HCT116 (cell line): ENCODE measurements around the gene ACKR4. TPM values are rescaled to one million over a fixed set of nuclear protein-coding genes. Genes with fewer than 3 reads are reported as not detected.

ENCODE experiments used
- ATAC-seq: fragments of 200-7000 bp; cut with Tn5 transposase; 2 replicates; pipeline ENCODE4 v1.9.1; 2020; ENCODE audit warnings: mild to moderate bottlenecking, moderate library complexity
- BruUV-seq: library from RNA; stranded (reverse); fragments of 400-500 nt; replicated peaks from 2 replicates; lab custom pipeline; 2021; lab: Mats Ljungman, UMichigan
- CTCF ChIA-PET: fragments of 300-600 bp; sonication (Branson Sonifier 250); formaldehyde crosslinking; loops from one replicate; lab custom pipeline; 2021; ENCODE audit warnings: antibody characterized with exemption; lab: Charles Lee
- POLR2A ChIA-PET: fragments of 300-600, 350-600 bp; sonication (Branson Sonifier 250); formaldehyde crosslinking; loops from one replicate; lab custom pipeline; 2021; ENCODE audit warnings: antibody characterized with exemption; lab: Charles Lee
- RAD21 ChIA-PET, 2 experiments: fragments of 300-600 bp; sonication (Branson Sonifier 250); formaldehyde crosslinking; loops; one replicate each; lab custom pipeline; 2023; ENCODE audit warnings: low total read pairs in 2 of 2; ENCODE audit not compliant: uncharacterized antibody in 2 of 2, unreplicated experiment in 2 of 2, low non-redundant PET in 1 of 2; lab: Charles Lee
- DNase-seq: peaks from one replicate; pipeline ENCODE4 v3.0.0-alpha.2; 2010; ENCODE audit warnings: low read depth, low spot score
- H2AFZ ChIP-seq: fragments of 200-600 bp; shearing (Covaris generic), sonication (generic); 2 replicates; pipeline ENCODE4 v1.6.1; 2017; ENCODE audit warnings: low read depth, mixed run types, mixed read lengths, antibody characterized with exemption, low read length; ENCODE audit not compliant: poor library complexity, severe bottlenecking
- H3K27ac ChIP-seq: 2 replicates; pipeline ENCODE4 v1.5.1; 2012; ENCODE audit warnings: low read depth, low read length
- H3K27me3 ChIP-seq: fragments of 200-600 bp; sonication (generic); 2 replicates; pipeline ENCODE4 v1.6.1; 2016; ENCODE audit warnings: mixed run types, low read length, mixed read lengths; ENCODE audit not compliant: insufficient read depth
- H3K36me3 ChIP-seq, 2 experiments: fragments of 200-500 bp in 1 of 2; fragments of 200-600 bp in 1 of 2; sonication (Bioruptor generic) in 1 of 2; sonication (generic) in 1 of 2; 2 replicates each; pipeline versions ENCODE4 v1.5.1 to v1.6.1; 2014 to 2016; ENCODE audit warnings: low read length in 2 of 2, inconsistent platforms in 1 of 2, mixed read lengths in 1 of 2, mixed run types in 1 of 2; ENCODE audit not compliant: insufficient read depth in 2 of 2, control insufficient read depth in 1 of 2
- H3K4me1 ChIP-seq, 2 experiments: fragments of 200-600 bp in 1 of 2; sonication (generic) in 1 of 2; 2 replicates each; pipeline versions ENCODE4 v1.5.1 to v1.6.1; 2012 to 2017; ENCODE audit warnings: low read length in 2 of 2, inconsistent platforms in 1 of 2, mild to moderate bottlenecking in 1 of 2, mixed read lengths in 1 of 2, mixed run types in 1 of 2, moderate library complexity in 1 of 2; ENCODE audit not compliant: insufficient read depth in 2 of 2, control insufficient read depth in 1 of 2
- H3K4me2 ChIP-seq: fragments of 200-600 bp; sonication (generic); 2 replicates; pipeline ENCODE4 v1.6.1; 2017; ENCODE audit warnings: mixed run types, low read length, mixed read lengths
- H3K4me3 ChIP-seq, 2 experiments: fragments of 200-600 bp in 1 of 2; sonication (generic) in 1 of 2; replicated peaks in 1 of 2; 2 replicates each; pipeline ENCODE4 v1.5.1; 2011 to 2016; ENCODE audit warnings: low read length in 2 of 2, control low read depth in 1 of 2, low read depth in 1 of 2, mild to moderate bottlenecking in 1 of 2, mixed read lengths in 1 of 2, mixed run types in 1 of 2
- H3K79me2 ChIP-seq: fragments of 200-600 bp; sonication (generic); 2 replicates; pipeline ENCODE4 v1.6.1; 2017; ENCODE audit warnings: mild to moderate bottlenecking, mixed run types, low read length, moderate library complexity, mixed read lengths; ENCODE audit not compliant: insufficient read depth
- H3K9ac ChIP-seq: fragments of 200-600 bp; sonication (generic); 2 replicates; pipeline ENCODE4 v1.6.1; 2016; ENCODE audit warnings: low read length, mixed read lengths
- H3K9me2 ChIP-seq: fragments of 200-600 bp; sonication (generic), shearing (Covaris generic); 2 replicates; pipeline ENCODE4 v1.6.1; 2017; ENCODE audit warnings: mixed run types, mild to moderate bottlenecking, moderate library complexity; ENCODE audit not compliant: insufficient read depth
- H3K9me3 ChIP-seq, 2 experiments: fragments of 200-500 bp in 1 of 2; fragments of 200-600 bp in 1 of 2; sonication (Bioruptor generic) in 1 of 2; sonication (generic) in 1 of 2; 2 replicates each; pipeline ENCODE4 v1.6.1; 2014 to 2017; ENCODE audit warnings: low read length in 2 of 2, mixed read lengths in 2 of 2, inconsistent platforms in 1 of 2, low read depth in 1 of 2, mild to moderate bottlenecking in 1 of 2, mixed run types in 1 of 2, moderate library complexity in 1 of 2; ENCODE audit not compliant: control insufficient read depth in 1 of 2, insufficient read depth in 1 of 2
- H4K20me1 ChIP-seq: fragments of 200-600 bp; sonication (generic), shearing (Covaris generic); 2 replicates; pipeline ENCODE4 v1.6.1; 2017; ENCODE audit warnings: mixed run types, mild to moderate bottlenecking, moderate library complexity; ENCODE audit not compliant: insufficient read depth
- ATF3 ChIP-seq: IDR thresholded peaks from 2 replicates; pipeline ENCODE4 v1.6.1; 2012
- EGR1 ChIP-seq: IDR thresholded peaks from 2 replicates; pipeline ENCODE4 v1.6.1; 2012; ENCODE audit warnings: low read depth
- EZH2 ChIP-seq: fragments of 200-600 bp; sonication (generic); IDR thresholded peaks from 2 replicates; pipeline ENCODE4 v1.6.1; 2017; ENCODE audit warnings: antibody characterized with exemption, mixed run types
- JUND ChIP-seq: IDR thresholded peaks from 2 replicates; pipeline ENCODE4 v1.6.1; 2012
- MAX ChIP-seq: IDR thresholded peaks from 2 replicates; pipeline ENCODE4 v1.6.1; 2012
- RAD21 ChIP-seq: IDR thresholded peaks from 2 replicates; pipeline ENCODE4 v1.6.1; 2012; ENCODE audit warnings: low read depth, mild to moderate bottlenecking
- REST ChIP-seq: IDR thresholded peaks from 2 replicates; pipeline ENCODE4 v1.6.1; 2012; ENCODE audit warnings: low read depth
- SP1 ChIP-seq: IDR thresholded peaks from 2 replicates; pipeline ENCODE4 v1.6.1; 2012; ENCODE audit warnings: low read depth
- TCF7L2 ChIP-seq: IDR thresholded peaks from 2 replicates; pipeline ENCODE4 v1.7.0; 2011; ENCODE audit warnings: borderline replicate concordance, inconsistent platforms; ENCODE audit not compliant: insufficient read depth, insufficient read length; ENCODE audit errors: extremely low read depth
- YY1 ChIP-seq: IDR thresholded peaks from 2 replicates; pipeline ENCODE4 v1.6.1; 2011; ENCODE audit warnings: low read length, low read depth, moderate library complexity, mild to moderate bottlenecking; ENCODE audit not compliant: insufficient replicate concordance; ENCODE audit errors: extremely low read depth
- ZBTB33 ChIP-seq: IDR thresholded peaks from 2 replicates; pipeline ENCODE4 v1.6.1; 2011; ENCODE audit warnings: mild to moderate bottlenecking, low read length, moderate library complexity; ENCODE audit not compliant: insufficient replicate concordance; ENCODE audit errors: extremely low read depth
- ZNF274 ChIP-seq: fragments of 200-500 bp; sonication (Bioruptor generic); IDR thresholded peaks from 2 replicates; pipeline ENCODE4 v1.6.1; 2014; ENCODE audit warnings: mild to moderate bottlenecking, low read depth, low read length, inconsistent platforms
- intact Hi-C: fragments of 100-400 bp; cut with micrococcal nuclease; formaldehyde crosslinking; loops from 2 replicates; pipeline ENCODE4 v1.10.0; 2022
- total RNA-seq: library from RNA; stranded (reverse); gene quantifications from one replicate; pipeline ENCODE4 v1.2.1, GENCODE V29; 2021; ENCODE audit not compliant: unreplicated experiment

ACKR4 gene
- total RNA-seq, 1 experiment from 2014 or later = 0.12 TPM

- Histone ChIP-seq H2AFZ (no peak overlapping the region), H3K27ac (no peak overlapping the region), H3K4me3 (no peak overlapping the region), H4K20me1 (no peaks in the 10 kb centered on the region), H3K9me3 (no peaks in the 10 kb centered on the region), H3K36me3 (no peaks in the 10 kb centered on the region), H3K9me2 (no peaks in the 10 kb centered on the region), H3K79me2 (no peaks in the 10 kb centered on the region), H3K27me3 (no peaks in the 10 kb centered on the region), H3K9ac (no peak overlapping the region), H3K4me1 (no peaks in the 10 kb centered on the region), H3K4me2 (no peak overlapping the region)
- DNase-seq (no peak), ATAC-seq (no peak)
- CTCF ChIA-PET = no interaction called here
- TF ChIP-seq SP1 (no peak), RAD21 (no peak), EGR1 (no peak), ATF3 (no peak), REST (no peak), ZNF274 (no peak), MAX (no peak), TCF7L2 (no peak), JUND (no peak), YY1 (no peak), ZBTB33 (no peak), EZH2 (no peak)
- intact Hi-C loops = no loop called here
- RAD21 ChIA-PET = no interaction called here
- BruUV-seq = no TSS peak
- POLR2A ChIA-PET = no interaction called here
Measured at GRCh38 chr3:132587401-132587800, 9.7 kb upstream of the ACKR4 start.
